ENCODE measurements around the gene MKLN1. TPM values are rescaled to one million over a fixed set of nuclear protein-coding genes. Genes with fewer than 3 reads are reported as not detected.

The MKLN1 gene
- total and polyA plus RNA-seq, 2 donors (not counting 1 experiment from before 2014, with no cell fraction given) = 8.5 to 68.4 TPM

- no peaks in the 10 kb centered on the region for H3K9me3 Mint-ChIP-seq (ENCODE audit: insufficient read depth)
- TF ChIP-seq, protein P1, sequence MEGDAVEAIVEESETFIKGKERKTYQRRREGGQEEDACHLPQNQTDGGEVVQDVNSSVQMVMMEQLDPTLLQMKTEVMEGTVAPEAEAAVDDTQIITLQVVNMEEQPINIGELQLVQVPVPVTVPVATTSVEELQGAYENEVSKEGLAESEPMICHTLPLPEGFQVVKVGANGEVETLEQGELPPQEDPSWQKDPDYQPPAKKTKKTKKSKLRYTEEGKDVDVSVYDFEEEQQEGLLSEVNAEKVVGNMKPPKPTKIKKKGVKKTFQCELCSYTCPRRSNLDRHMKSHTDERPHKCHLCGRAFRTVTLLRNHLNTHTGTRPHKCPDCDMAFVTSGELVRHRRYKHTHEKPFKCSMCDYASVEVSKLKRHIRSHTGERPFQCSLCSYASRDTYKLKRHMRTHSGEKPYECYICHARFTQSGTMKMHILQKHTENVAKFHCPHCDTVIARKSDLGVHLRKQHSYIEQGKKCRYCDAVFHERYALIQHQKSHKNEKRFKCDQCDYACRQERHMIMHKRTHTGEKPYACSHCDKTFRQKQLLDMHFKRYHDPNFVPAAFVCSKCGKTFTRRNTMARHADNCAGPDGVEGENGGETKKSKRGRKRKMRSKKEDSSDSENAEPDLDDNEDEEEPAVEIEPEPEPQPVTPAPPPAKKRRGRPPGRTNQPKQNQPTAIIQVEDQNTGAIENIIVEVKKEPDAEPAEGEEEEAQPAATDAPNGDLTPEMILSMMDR (IDR thresholded peaks at IDR 0.05) = no peak
- no peak for TF ChIP-seq EZH2 (IDR thresholded peaks at IDR 0.05; ENCODE audit: borderline replicate concordance, insufficient read depth, low read depth, low read length, poor library complexity, severe bottlenecking)
- ChIA-PET POLR2A (no interaction called here), CTCF (no interaction called here)
- peaks cover 8% of the 10 kb centered on the region for H4K20me1 ChIP-seq (ENCODE audit: control insufficient read depth, insufficient read depth, low read length, poor library complexity, severe bottlenecking)
- intact Hi-C loops (cut with micrococcal nuclease) = no loop called here
- WGBS (ENCODE audit: insufficient coverage) = no CpG with 5 or more reads among the region's 12 CpGs
- no peak overlapping the region for H3K27ac Mint-ChIP-seq
- no peaks in the 10 kb centered on the region for H3K27me3 Mint-ChIP-seq
- no peaks in the 10 kb centered on the region for H3K4me1 ChIP-seq (ENCODE audit: control insufficient read depth in 2 of 2, insufficient read depth in 2 of 2, low read length in 2 of 2)
- no peaks in the 10 kb centered on the region for H3K9me3 ChIP-seq (ENCODE audit: control extremely low read depth in 1 of 3, control insufficient read depth in 2 of 3, insufficient read depth in 1 of 3, low read length in 2 of 3)
- no peak for DNase-seq
- peaks cover 9 to 76% of the 10 kb centered on the region in 2 experiments for H3K36me3 ChIP-seq (replicated peaks in 1 of 2; ENCODE audit: control extremely low read depth in 1 of 2, control insufficient read depth in 1 of 2, extremely low read depth in 1 of 2, insufficient read depth in 2 of 2, low read length in 1 of 2)
- H3K27ac ChIP-seq (ENCODE audit: low read length in 2 of 2) = no peak overlapping the region
- H3K4me2 ChIP-seq (replicated peaks; ENCODE audit: low read depth, low read length, poor library complexity, severe bottlenecking) = no peak overlapping the region
- H3K27me3 ChIP-seq (replicated peaks in 1 of 4; ENCODE audit: control extremely low read depth in 1 of 4, control insufficient read depth in 3 of 4, insufficient read depth in 4 of 4, low read length in 3 of 4) = no peaks in the 10 kb centered on the region
- no peak overlapping the region for H3K4me3 Mint-ChIP-seq
- no peaks in the 10 kb centered on the region for H3K4me1 Mint-ChIP-seq
- H2AFZ ChIP-seq (ENCODE audit: insufficient read depth, low read depth, low read length, poor library complexity, severe bottlenecking) = no peak overlapping the region
- H3K9ac ChIP-seq (ENCODE audit: low read length) = no peak overlapping the region
- H3K4me3 ChIP-seq (ENCODE audit: control extremely low read depth in 1 of 5, extremely low read depth in 1 of 5, insufficient read depth in 1 of 5, low read depth in 2 of 5, low read length in 4 of 5) = no peak overlapping the region
- ATAC-seq (ENCODE audit: low read depth) = no peak
- no peaks in the 10 kb centered on the region for H3K79me2 ChIP-seq (ENCODE audit: control insufficient read depth, insufficient read depth, low read length)
Measured at GRCh38 chr7:131466735-131467365, 139.2 kb downstream of the MKLN1 start.

- Histone ChIP-seq H3K79me2 (ENCODE audit: control insufficient read depth, insufficient read depth, low read length) (no peaks in the 10 kb centered on the region), H3K9me3 (ENCODE audit: control extremely low read depth in 1 of 3, control insufficient read depth in 2 of 3, insufficient read depth in 1 of 3, low read length in 2 of 3) (no peaks in the 10 kb centered on the region), H4K20me1 (ENCODE audit: control insufficient read depth, insufficient read depth, low read length, poor library complexity, severe bottlenecking) (peaks cover 8% of the 10 kb centered on the region), H3K4me2 (replicated peaks; ENCODE audit: low read depth, low read length, poor library complexity, severe bottlenecking) (no peak overlapping the region), H2AFZ (ENCODE audit: insufficient read depth, low read depth, low read length, poor library complexity, severe bottlenecking) (no peak overlapping the region), H3K27me3 (replicated peaks in 1 of 4; ENCODE audit: control extremely low read depth in 1 of 4, control insufficient read depth in 3 of 4, insufficient read depth in 4 of 4, low read length in 3 of 4) (no peaks in the 10 kb centered on the region), H3K4me3 (ENCODE audit: control extremely low read depth in 1 of 5, extremely low read depth in 1 of 5, insufficient read depth in 1 of 5, low read depth in 2 of 5, low read length in 4 of 5) (no peak overlapping the region), H3K27ac (ENCODE audit: low read length in 2 of 2) (no peak overlapping the region), H3K9ac (ENCODE audit: low read length) (no peak overlapping the region), H3K4me1 (ENCODE audit: control insufficient read depth in 2 of 2, insufficient read depth in 2 of 2, low read length in 2 of 2) (no peaks in the 10 kb centered on the region), H3K36me3 (replicated peaks in 1 of 2; ENCODE audit: control extremely low read depth in 1 of 2, control insufficient read depth in 1 of 2, extremely low read depth in 1 of 2, insufficient read depth in 2 of 2, low read length in 1 of 2) (peaks cover 9 to 72% of the 10 kb centered on the region in 2 experiments)
- H3K9me3 Mint-ChIP-seq (ENCODE audit: insufficient read depth) = no peaks in the 10 kb centered on the region
- whole genome bisulfite sequencing (ENCODE audit: insufficient coverage) = 100% methylated on average over 4 of the region's 5 CpGs
- POLR2A ChIA-PET = no interaction called here
- H3K4me3 Mint-ChIP-seq = no peak overlapping the region
- TF ChIP-seq EZH2 (IDR thresholded peaks at IDR 0.05; ENCODE audit: borderline replicate concordance, insufficient read depth, low read depth, low read length, poor library complexity, severe bottlenecking) = no peak
- TF ChIP-seq, protein P1 (IDR thresholded peaks at IDR 0.05) = no peak
- ATAC-seq (ENCODE audit: low read depth) (no peak), DNase-seq (no peak)
- no peak overlapping the region for H3K27ac Mint-ChIP-seq
- intact Hi-C loops (cut with micrococcal nuclease) = no loop called here
- no peaks in the 10 kb centered on the region for H3K4me1 Mint-ChIP-seq
- CTCF ChIA-PET = no interaction called here
- no peaks in the 10 kb centered on the region for H3K27me3 Mint-ChIP-seq
Measured at GRCh38 chr7:131467788-131468187, 140.1 kb downstream of the MKLN1 start.

All from B cell (primary cell).